Kidney epithelial cell (primary cell): ENCODE results near the gene GNA14. TPM values are rescaled to one million over a fixed set of nuclear protein-coding genes. Genes with fewer than 3 reads are reported as not detected.

ENCODE experiments used
- DNase-seq: peaks from one replicate; pipeline ENCODE4 v3.0.0-alpha.2; 2010; ENCODE audit warnings: low read depth
- H3K27me3 ChIP-seq: 2 replicates; pipeline ENCODE4 v1.6.0; 2011; ENCODE audit warnings: low read length; ENCODE audit not compliant: control insufficient read depth, insufficient read depth
- H3K36me3 ChIP-seq: 2 replicates; pipeline ENCODE4 v1.5.1; 2011; ENCODE audit warnings: low read length; ENCODE audit not compliant: control insufficient read depth, insufficient read depth
- H3K4me3 ChIP-seq: 2 replicates; pipeline ENCODE4 v1.5.1; 2011; ENCODE audit warnings: low read depth, mild to moderate bottlenecking, control low read depth, low read length
- CTCF ChIP-seq: IDR thresholded peaks from 2 replicates; pipeline ENCODE4 v1.5.1; 2011; ENCODE audit warnings: mild to moderate bottlenecking, moderate library complexity, low read length, control low read depth, inconsistent platforms; ENCODE audit not compliant: insufficient read depth, poor library complexity, severe bottlenecking
- total RNA-seq: library from RNA; depleted of rRNA; stranded (reverse); fragments of >200 nt; gene quantifications from 2 replicates; pipeline ENCODE4 v1.2.3, GENCODE V29; 2015

The GNA14 gene
- total RNA-seq, 1 donor from 2014 or later, result 0.63 TPM

- no peak for TF ChIP-seq CTCF
- DNase-seq, result no peak
Observed at GRCh38 chr9:77475641-77476473, 172.3 kb downstream of the GNA14 start.

GRCh38 chr9:77474936-77475335 lies 173.2 kb downstream of the GNA14 start:
- H3K27me3 ChIP-seq, result no peaks in the 10 kb centered on the region
- DNase-seq, result no peak
- no peaks in the 10 kb centered on the region for H3K36me3 ChIP-seq
- H3K4me3 ChIP-seq, result no peak overlapping the region
- no peak for TF ChIP-seq CTCF

More at GRCh38 chr9:77475641-77476473, 172.3 kb downstream of the GNA14 start:
- no peaks in the 10 kb centered on the region for H3K36me3 ChIP-seq
- H3K27me3 ChIP-seq, result no peaks in the 10 kb centered on the region
- H3K4me3 ChIP-seq, result no peak overlapping the region

GRCh38 chr9:77472646-77473045 lies 175.5 kb downstream of the GNA14 start:
- TF ChIP-seq CTCF, result no peak
- Histone ChIP-seq H3K4me3 (no peak overlapping the region), H3K36me3 (no peaks in the 10 kb centered on the region), H3K27me3 (no peaks in the 10 kb centered on the region)
- DNase-seq, result no peak

- no peak for TF ChIP-seq CTCF
- no peak for DNase-seq
- H3K36me3 ChIP-seq, result no peaks in the 10 kb centered on the region
- no peak overlapping the region for H3K4me3 ChIP-seq
- no peaks in the 10 kb centered on the region for H3K27me3 ChIP-seq
Observed at GRCh38 chr9:77471572-77471971, 176.6 kb downstream of the GNA14 start.

GRCh38 chr9:77469515-77470231 lies 178.4 kb downstream of the GNA14 start:
- DNase-seq, result no peak
- no peak for TF ChIP-seq CTCF
- no peaks in the 10 kb centered on the region for H3K27me3 ChIP-seq
- no peak overlapping the region for H3K4me3 ChIP-seq
- no peaks in the 10 kb centered on the region for H3K36me3 ChIP-seq
